BJ (cell line): ENCODE measurements around the gene STXBP4. TPM values are rescaled to one million over a fixed set of nuclear protein-coding genes. Genes with fewer than 3 reads are reported as not detected.

ENCODE experiments used
- CTCF ChIA-PET: fragments of 350-600 bp; formaldehyde crosslinking; extraction: SDS; loops from one replicate; lab custom pipeline; 2021; ENCODE audit warnings: antibody characterized with exemption, inconsistent platforms; lab: Yijun Ruan, JAX
- POLR2A ChIA-PET: fragments of 300-600 bp; sonication (Branson Sonifier 250); formaldehyde crosslinking; extraction: SDS; loops from one replicate; lab custom pipeline; 2021; ENCODE audit warnings: antibody characterized with exemption; lab: Charles Lee
- DNase-seq: peaks from one replicate; pipeline ENCODE4 v3.0.0-alpha.2; 2011; ENCODE audit warnings: low read depth
- H3K27me3 ChIP-seq: 2 replicates; pipeline ENCODE4 v1.6.0; 2011; ENCODE audit warnings: low read length; ENCODE audit not compliant: control insufficient read depth, insufficient read depth
- H3K36me3 ChIP-seq: 2 replicates; pipeline ENCODE4 v1.5.1; 2011; ENCODE audit warnings: low read length; ENCODE audit not compliant: control insufficient read depth, insufficient read depth
- H3K4me3 ChIP-seq: 2 replicates; pipeline ENCODE4 v1.5.1; 2011; ENCODE audit warnings: low read depth, mild to moderate bottlenecking, control low read depth, low read length
- CTCF ChIP-seq: IDR thresholded peaks from 2 replicates; pipeline ENCODE4 v1.5.1; 2011; ENCODE audit warnings: low read depth, mild to moderate bottlenecking, control low read depth, inconsistent platforms, low read length, moderate library complexity; ENCODE audit not compliant: insufficient read depth
- polyA plus RNA-seq: library from polyadenylated mRNA; depleted of rRNA; stranded (reverse); fragments of >200 nt; gene quantifications from 2 replicates; pipeline ENCODE4 v1.2.3, GENCODE V29; 2011

Gene STXBP4
- polyA plus RNA-seq, 1 experiment = 1.8 TPM

- CTCF ChIA-PET = interaction anchor here (0.7 to 3.2 kb wide), 2 partner anchors 11 to 366 kb away, joined by 3 to 8 read pairs; no protein-coding TSS in a partner anchor
- POLR2A ChIA-PET = no interaction called here
- no peaks in the 10 kb centered on the region for H3K27me3 ChIP-seq
- DNase-seq = no peak
- H3K4me3 ChIP-seq = no peak overlapping the region
- TF ChIP-seq CTCF = no peak
- no peaks in the 10 kb centered on the region for H3K36me3 ChIP-seq
Measured at GRCh38 chr17:54982399-54982798, 13.8 kb downstream of the STXBP4 start.

DNA sequence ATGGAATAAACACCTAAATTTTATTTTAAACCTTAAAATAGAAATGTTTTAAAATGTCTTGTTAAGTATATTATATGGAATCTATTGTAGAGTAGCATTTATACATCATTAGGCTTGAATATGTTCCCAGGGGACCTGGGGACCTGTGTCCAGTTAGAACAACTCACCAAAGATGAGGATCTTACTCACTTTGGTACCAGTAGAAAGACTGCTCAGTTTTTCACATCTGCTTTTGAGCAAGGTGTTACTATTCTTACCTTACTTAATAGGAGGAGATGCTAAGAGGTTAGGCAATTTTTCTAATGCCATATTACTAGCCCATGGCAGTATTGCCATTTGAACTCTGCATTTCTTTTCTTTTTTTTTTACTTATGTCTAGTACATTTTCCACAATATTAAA lies 14.7 kb downstream of the STXBP4 start:
- H3K36me3 ChIP-seq = no peaks in the 10 kb centered on the region
- ChIA-PET CTCF (interaction anchor here (3.2 kb wide), 1 partner anchor 10 kb away, joined by 8 read pairs; no protein-coding TSS in a partner anchor), POLR2A (no interaction called here)
- no peak overlapping the region for H3K4me3 ChIP-seq
- no peak for TF ChIP-seq CTCF
- no peaks in the 10 kb centered on the region for H3K27me3 ChIP-seq
- no peak for DNase-seq

- Histone ChIP-seq H3K36me3 (no peaks in the 10 kb centered on the region), H3K27me3 (no peaks in the 10 kb centered on the region), H3K4me3 (no peak overlapping the region)
- DNase-seq = no peak
- ChIA-PET CTCF (interaction anchor here (1.2 to 3.2 kb wide), 3 partner anchors 8 to 309 kb away, joined by 4 to 8 read pairs (median 4); no protein-coding TSS in a partner anchor), POLR2A (no interaction called here)
- no peak for TF ChIP-seq CTCF
Measured at GRCh38 chr17:54985476-54985875, 16.9 kb downstream of the STXBP4 start.

GRCh38 chr17:54990118-54990517 lies 21.6 kb downstream of the STXBP4 start:
- H3K27me3 ChIP-seq = no peaks in the 10 kb centered on the region
- H3K36me3 ChIP-seq = no peaks in the 10 kb centered on the region
- POLR2A ChIA-PET = no interaction called here
- TF ChIP-seq CTCF = no peak
- H3K4me3 ChIP-seq = no peak overlapping the region
- DNase-seq = no peak
- CTCF ChIA-PET = interaction anchor here (8.3 kb wide), 1 partner anchor 358 kb away, joined by 64 read pairs; no protein-coding TSS in a partner anchor

DNA sequence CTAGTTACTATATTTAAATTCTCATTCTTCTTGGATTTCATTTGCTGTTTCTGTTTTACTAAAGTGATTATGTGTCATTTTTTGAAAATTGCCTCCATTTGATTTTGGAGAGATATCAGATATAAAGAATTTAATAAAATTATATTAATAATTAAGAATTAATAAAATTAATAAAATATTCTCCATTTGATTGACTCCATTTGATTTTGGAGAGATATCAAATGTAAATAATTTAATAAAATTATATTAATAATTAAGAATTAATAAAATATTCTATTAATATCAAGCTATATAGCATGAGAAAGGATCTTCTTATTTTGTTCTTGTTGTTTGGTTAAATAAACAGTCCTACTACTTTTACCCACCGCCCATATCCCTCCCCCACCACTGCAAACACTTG lies 23.0 kb downstream of the STXBP4 start:
- Histone ChIP-seq H3K4me3 (no peak overlapping the region), H3K27me3 (no peaks in the 10 kb centered on the region), H3K36me3 (no peaks in the 10 kb centered on the region)
- no peak for DNase-seq
- no peak for TF ChIP-seq CTCF
- CTCF ChIA-PET = interaction anchor here (0.9 to 8.3 kb wide), 5 partner anchors 14 to 365 kb away, joined by 3 to 64 read pairs (median 24); no protein-coding TSS in a partner anchor
- POLR2A ChIA-PET = no interaction called here
